ENCODE measurements around the gene KCNE5. TPM values are rescaled to one million over a fixed set of nuclear protein-coding genes. Genes with fewer than 3 reads are reported as not detected.

KCNE5 gene
- polyA plus RNA-seq, 1 donor from 2014 or later = 0.42 TPM

DNA sequence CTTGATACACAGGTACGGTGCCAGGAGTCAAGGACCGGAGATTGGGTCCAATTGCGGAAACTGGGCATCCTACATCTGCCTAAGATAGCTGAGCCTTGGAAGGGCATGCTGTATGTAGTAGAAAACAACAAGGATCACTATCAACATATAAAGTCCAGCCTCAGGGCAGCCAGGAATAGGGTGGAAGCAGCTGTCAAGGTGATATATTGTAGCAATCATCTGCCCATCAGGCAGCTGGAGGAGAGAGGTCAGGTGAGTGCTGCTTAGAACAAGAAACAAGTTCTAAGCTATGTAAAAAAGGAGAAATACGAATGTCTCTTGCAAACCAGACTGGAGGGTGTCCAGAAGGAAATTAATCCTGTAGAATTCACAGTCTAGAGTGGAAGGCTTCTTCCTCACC is 34.8 kb downstream of the KCNE5 start:
- H3K4me3 ChIP-seq (ENCODE audit: low read length) = no peak overlapping the region
- no peak overlapping the region for H3K27ac ChIP-seq (ENCODE audit: low read length)
- H3K9me3 ChIP-seq (ENCODE audit: low read length) = no peaks in the 10 kb centered on the region
- H2AFZ ChIP-seq (ENCODE audit: low read depth, low read length) = no peak overlapping the region
- H3K9me2 ChIP-seq (ENCODE audit: insufficient read depth, low read length) = no peaks in the 10 kb centered on the region
- no peaks in the 10 kb centered on the region for H3K79me2 ChIP-seq (replicated peaks; ENCODE audit: insufficient read depth, low read length)
- no peaks in the 10 kb centered on the region for H4K20me1 ChIP-seq (ENCODE audit: insufficient read depth)
- no peak overlapping the region for H3K4me2 ChIP-seq (ENCODE audit: low read length)
- no peaks in the 10 kb centered on the region for H3K27me3 ChIP-seq (ENCODE audit: insufficient read depth, low read depth, low read length)
- TF ChIP-seq, protein P1, sequence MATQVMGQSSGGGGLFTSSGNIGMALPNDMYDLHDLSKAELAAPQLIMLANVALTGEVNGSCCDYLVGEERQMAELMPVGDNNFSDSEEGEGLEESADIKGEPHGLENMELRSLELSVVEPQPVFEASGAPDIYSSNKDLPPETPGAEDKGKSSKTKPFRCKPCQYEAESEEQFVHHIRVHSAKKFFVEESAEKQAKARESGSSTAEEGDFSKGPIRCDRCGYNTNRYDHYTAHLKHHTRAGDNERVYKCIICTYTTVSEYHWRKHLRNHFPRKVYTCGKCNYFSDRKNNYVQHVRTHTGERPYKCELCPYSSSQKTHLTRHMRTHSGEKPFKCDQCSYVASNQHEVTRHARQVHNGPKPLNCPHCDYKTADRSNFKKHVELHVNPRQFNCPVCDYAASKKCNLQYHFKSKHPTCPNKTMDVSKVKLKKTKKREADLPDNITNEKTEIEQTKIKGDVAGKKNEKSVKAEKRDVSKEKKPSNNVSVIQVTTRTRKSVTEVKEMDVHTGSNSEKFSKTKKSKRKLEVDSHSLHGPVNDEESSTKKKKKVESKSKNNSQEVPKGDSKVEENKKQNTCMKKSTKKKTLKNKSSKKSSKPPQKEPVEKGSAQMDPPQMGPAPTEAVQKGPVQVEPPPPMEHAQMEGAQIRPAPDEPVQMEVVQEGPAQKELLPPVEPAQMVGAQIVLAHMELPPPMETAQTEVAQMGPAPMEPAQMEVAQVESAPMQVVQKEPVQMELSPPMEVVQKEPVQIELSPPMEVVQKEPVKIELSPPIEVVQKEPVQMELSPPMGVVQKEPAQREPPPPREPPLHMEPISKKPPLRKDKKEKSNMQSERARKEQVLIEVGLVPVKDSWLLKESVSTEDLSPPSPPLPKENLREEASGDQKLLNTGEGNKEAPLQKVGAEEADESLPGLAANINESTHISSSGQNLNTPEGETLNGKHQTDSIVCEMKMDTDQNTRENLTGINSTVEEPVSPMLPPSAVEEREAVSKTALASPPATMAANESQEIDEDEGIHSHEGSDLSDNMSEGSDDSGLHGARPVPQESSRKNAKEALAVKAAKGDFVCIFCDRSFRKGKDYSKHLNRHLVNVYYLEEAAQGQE (IDR thresholded peaks at IDR 0.05; ENCODE audit: borderline replicate concordance) = no peak
- TF ChIP-seq RAD21 (conservative IDR thresholded peaks at IDR 0.05) (no peak), SMC3 (conservative IDR thresholded peaks at IDR 0.05; ENCODE audit: poor library complexity) (no peak), POLR2AphosphoS5 (IDR thresholded peaks at IDR 0.05) (no peak), EP300 (conservative IDR thresholded peaks at IDR 0.05; ENCODE audit: poor library complexity, severe bottlenecking) (no peak), EZH2 (IDR thresholded peaks at IDR 0.05; ENCODE audit: borderline replicate concordance, insufficient read depth, low read length, poor library complexity, severe bottlenecking) (no peak), MXI1 (conservative IDR thresholded peaks at IDR 0.05; ENCODE audit: poor library complexity, severe bottlenecking) (no peak), TAF1 (IDR thresholded peaks at IDR 0.05; ENCODE audit: low read depth) (no peak)
- TF ChIP-seq, protein P2, sequence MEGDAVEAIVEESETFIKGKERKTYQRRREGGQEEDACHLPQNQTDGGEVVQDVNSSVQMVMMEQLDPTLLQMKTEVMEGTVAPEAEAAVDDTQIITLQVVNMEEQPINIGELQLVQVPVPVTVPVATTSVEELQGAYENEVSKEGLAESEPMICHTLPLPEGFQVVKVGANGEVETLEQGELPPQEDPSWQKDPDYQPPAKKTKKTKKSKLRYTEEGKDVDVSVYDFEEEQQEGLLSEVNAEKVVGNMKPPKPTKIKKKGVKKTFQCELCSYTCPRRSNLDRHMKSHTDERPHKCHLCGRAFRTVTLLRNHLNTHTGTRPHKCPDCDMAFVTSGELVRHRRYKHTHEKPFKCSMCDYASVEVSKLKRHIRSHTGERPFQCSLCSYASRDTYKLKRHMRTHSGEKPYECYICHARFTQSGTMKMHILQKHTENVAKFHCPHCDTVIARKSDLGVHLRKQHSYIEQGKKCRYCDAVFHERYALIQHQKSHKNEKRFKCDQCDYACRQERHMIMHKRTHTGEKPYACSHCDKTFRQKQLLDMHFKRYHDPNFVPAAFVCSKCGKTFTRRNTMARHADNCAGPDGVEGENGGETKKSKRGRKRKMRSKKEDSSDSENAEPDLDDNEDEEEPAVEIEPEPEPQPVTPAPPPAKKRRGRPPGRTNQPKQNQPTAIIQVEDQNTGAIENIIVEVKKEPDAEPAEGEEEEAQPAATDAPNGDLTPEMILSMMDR (IDR thresholded peaks at IDR 0.05; ENCODE audit: poor library complexity, severe bottlenecking) = no peak
- no peaks in the 10 kb centered on the region for H3F3A ChIP-seq (ENCODE audit: insufficient read depth, low read length, poor library complexity, severe bottlenecking)
- H3K9ac ChIP-seq (ENCODE audit: low read length) = no peak overlapping the region
- H3K36me3 ChIP-seq (ENCODE audit: insufficient read depth, low read length) = no peaks in the 10 kb centered on the region

DNA sequence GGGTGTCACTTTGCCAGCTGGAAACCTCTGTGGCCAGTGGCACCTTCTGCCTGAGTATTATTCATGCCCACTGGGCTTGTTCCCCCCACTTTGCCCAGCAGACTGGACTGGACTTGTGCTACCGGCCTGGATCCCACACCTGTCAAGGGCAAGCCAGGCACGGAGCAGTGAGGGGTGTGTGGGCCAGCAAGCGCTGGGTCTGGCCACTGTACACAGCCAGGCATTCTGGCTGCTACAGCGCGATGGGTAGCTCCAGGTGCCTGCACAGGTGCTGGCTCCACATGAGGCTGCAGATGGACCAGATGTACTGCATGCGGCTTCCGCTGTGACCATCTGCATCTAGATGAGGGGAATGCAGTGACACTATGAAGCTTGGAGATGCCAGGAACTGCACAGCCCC is 39.5 kb downstream of the KCNE5 start:
- Histone ChIP-seq H2AFZ (ENCODE audit: low read depth, low read length) (no peak overlapping the region), H3K9me2 (ENCODE audit: insufficient read depth, low read length) (no peaks in the 10 kb centered on the region), H3K9me3 (ENCODE audit: low read length) (no peaks in the 10 kb centered on the region), H3K4me3 (ENCODE audit: low read length) (no peak overlapping the region), H4K20me1 (ENCODE audit: insufficient read depth) (no peaks in the 10 kb centered on the region), H3F3A (ENCODE audit: insufficient read depth, low read length, poor library complexity, severe bottlenecking) (no peaks in the 10 kb centered on the region), H3K36me3 (ENCODE audit: insufficient read depth, low read length) (no peaks in the 10 kb centered on the region), H3K79me2 (replicated peaks; ENCODE audit: insufficient read depth, low read length) (no peaks in the 10 kb centered on the region), H3K4me2 (ENCODE audit: low read length) (no peak overlapping the region), H3K27me3 (ENCODE audit: insufficient read depth, low read depth, low read length) (no peaks in the 10 kb centered on the region), H3K27ac (ENCODE audit: low read length) (no peak overlapping the region), H3K9ac (ENCODE audit: low read length) (no peak overlapping the region)
- no peak for TF ChIP-seq SMC3 (conservative IDR thresholded peaks at IDR 0.05; ENCODE audit: poor library complexity)
- TF ChIP-seq, protein P1 (IDR thresholded peaks at IDR 0.05; ENCODE audit: borderline replicate concordance) = no peak
- no peak for TF ChIP-seq RAD21 (conservative IDR thresholded peaks at IDR 0.05)
- no peak for TF ChIP-seq MXI1 (conservative IDR thresholded peaks at IDR 0.05; ENCODE audit: poor library complexity, severe bottlenecking)
- TF ChIP-seq EZH2 (IDR thresholded peaks at IDR 0.05; ENCODE audit: borderline replicate concordance, insufficient read depth, low read length, poor library complexity, severe bottlenecking) = no peak
- TF ChIP-seq TAF1 (IDR thresholded peaks at IDR 0.05; ENCODE audit: low read depth) = no peak
- no peak for TF ChIP-seq EP300 (conservative IDR thresholded peaks at IDR 0.05; ENCODE audit: poor library complexity, severe bottlenecking)
- no peak for TF ChIP-seq POLR2AphosphoS5 (IDR thresholded peaks at IDR 0.05)
- TF ChIP-seq, protein P2 (IDR thresholded peaks at IDR 0.05; ENCODE audit: poor library complexity, severe bottlenecking) = no peak

Data from neural cell (in vitro differentiated cells).